CD14-positive monocyte (primary cell): ENCODE measurements around the gene PIK3R2. TPM values are rescaled to one million over a fixed set of nuclear protein-coding genes. Genes with fewer than 3 reads are reported as not detected.
A peak's percentile ranks its signal among the peaks of the same experiment; 100 is the strongest.

Experiments
- DNase-seq, 3 donors: peaks; one replicate each; pipeline ENCODE4 v3.0.0-alpha.2; 2011 to 2022
- H2AFZ ChIP-seq: 2 replicates; pipeline ENCODE4 v1.6.0; 2012; ENCODE audit warnings: mild to moderate bottlenecking, low read depth, low read length, inconsistent platforms; ENCODE audit not compliant: insufficient read depth, poor library complexity, severe bottlenecking
- H3K27ac ChIP-seq, 2 donors: 1 replicate in 1 of 2; 2 replicates in 1 of 2; pipeline ENCODE4 v1.5.1; 2012 to 2013; ENCODE audit warnings: low read length in 2 of 2, control low read depth in 1 of 2, inconsistent platforms in 1 of 2, low read depth in 1 of 2, mild to moderate bottlenecking in 1 of 2
- H3K27me3 ChIP-seq, 2 donors: one replicate each; pipeline versions ENCODE4 v1.6.0 to v1.6.1; 2011 to 2013; ENCODE audit warnings: low read length in 2 of 2; ENCODE audit not compliant: control insufficient read depth in 2 of 2, insufficient read depth in 2 of 2
- H3K36me3 ChIP-seq, 2 donors: replicated peaks in 1 of 2; 1 replicate in 1 of 2; 2 replicates in 1 of 2; pipeline versions ENCODE4 v1.5.1 to v1.6.1; 2012 to 2013; ENCODE audit warnings: low read length in 2 of 2, control low read depth in 1 of 2, inconsistent platforms in 1 of 2, mild to moderate bottlenecking in 1 of 2; ENCODE audit not compliant: insufficient read depth in 2 of 2, control insufficient read depth in 1 of 2
- H3K4me1 ChIP-seq, 2 donors: 1 replicate in 1 of 2; 2 replicates in 1 of 2; pipeline versions ENCODE4 v1.5.1 to v1.6.1; 2012 to 2013; ENCODE audit warnings: low read length in 2 of 2, control low read depth in 1 of 2, inconsistent platforms in 1 of 2, mild to moderate bottlenecking in 1 of 2, moderate library complexity in 1 of 2; ENCODE audit not compliant: insufficient read depth in 2 of 2, control insufficient read depth in 1 of 2
- H3K4me2 ChIP-seq: replicated peaks from 2 replicates; pipeline ENCODE3; 2012; ENCODE audit warnings: low read length, moderate library complexity, mild to moderate bottlenecking; ENCODE audit not compliant: poor library complexity, severe bottlenecking; ENCODE audit errors: extremely low read depth
- H3K4me3 ChIP-seq, 3 experiments: fragments of 200-600 bp in 1 of 3; sonication (generic) in 1 of 3; replicated peaks in 1 of 3; 1 replicate in 2 of 3; 2 replicates in 1 of 3; pipeline ENCODE4 v1.5.1; 2011 to 2013; ENCODE audit warnings: low read length in 3 of 3, mild to moderate bottlenecking in 3 of 3, control low read depth in 2 of 3, low read depth in 2 of 3, inconsistent platforms in 1 of 3, moderate library complexity in 1 of 3
- H3K79me2 ChIP-seq: 2 replicates; pipeline ENCODE4 v1.6.0; 2012; ENCODE audit warnings: mild to moderate bottlenecking, control low read depth, inconsistent platforms, low read length, moderate library complexity; ENCODE audit not compliant: insufficient read depth
- H3K9ac ChIP-seq: 2 replicates; pipeline ENCODE4 v1.6.0; 2017; ENCODE audit warnings: low read length, mild to moderate bottlenecking; ENCODE audit not compliant: insufficient read depth, poor library complexity, severe bottlenecking
- H3K9me3 ChIP-seq, 2 donors: replicated peaks in 1 of 2; 1 replicate in 1 of 2; 2 replicates in 1 of 2; pipeline versions ENCODE4 v1.5.1 to v1.6.1; 2012 to 2013; ENCODE audit warnings: low read length in 2 of 2, control low read depth in 1 of 2; ENCODE audit not compliant: control insufficient read depth in 1 of 2, insufficient read depth in 1 of 2
- H4K20me1 ChIP-seq: 2 replicates; pipeline ENCODE4 v1.6.0; 2012; ENCODE audit warnings: mild to moderate bottlenecking, low read length, control low read depth, moderate library complexity; ENCODE audit not compliant: insufficient read depth
- H3K27ac Mint-ChIP-seq, 7 donors: one replicate each; pipeline ENCODE4 v1.8.0; 2020; ENCODE audit warnings: mild to moderate bottlenecking in 7 of 7, mixed read lengths in 7 of 7, moderate library complexity in 6 of 7, inconsistent platforms in 2 of 7
- H3K27me3 Mint-ChIP-seq, 3 donors: one replicate each; pipeline ENCODE4 v1.8.0; 2021 to 2022; ENCODE audit warnings: low read depth in 3 of 3, mild to moderate bottlenecking in 3 of 3, mixed read lengths in 3 of 3, moderate library complexity in 3 of 3, inconsistent platforms in 1 of 3
- H3K36me3 Mint-ChIP-seq, 2 donors: one replicate each; pipeline ENCODE4 v1.8.0; 2020; ENCODE audit warnings: mixed read lengths in 2 of 2, inconsistent platforms in 1 of 2, mild to moderate bottlenecking in 1 of 2
- H3K4me1 Mint-ChIP-seq: one replicate; pipeline ENCODE4 v1.8.0; 2020; ENCODE audit warnings: mild to moderate bottlenecking, mixed read lengths
- H3K4me3 Mint-ChIP-seq, 2 donors: one replicate each; pipeline ENCODE4 v1.8.0; 2020; ENCODE audit warnings: mild to moderate bottlenecking in 2 of 2, mixed read lengths in 2 of 2, moderate library complexity in 1 of 2
- H3K9me3 Mint-ChIP-seq, 7 donors: one replicate each; pipeline ENCODE4 v1.8.0; 2020 to 2022; ENCODE audit warnings: mixed read lengths in 7 of 7, mild to moderate bottlenecking in 6 of 7, moderate library complexity in 6 of 7, inconsistent platforms in 2 of 7
- CTCF ChIP-seq: fragments of 200-600 bp; IDR thresholded peaks from one replicate; pipeline ENCODE4 v1.8.0; 2022; ENCODE audit warnings: antibody characterized with exemption, mild to moderate bottlenecking
- WGBS: methylation state at CpG from one replicate; pipeline ENCODE4 v1.1.5; 2013; ENCODE audit warnings: missing lambda C conversion rate; ENCODE audit not compliant: insufficient coverage; 5-methylcytosine and 5-hydroxymethylcytosine counted together
- intact Hi-C, 2 donors: fragments of 100-400 bp; cut with micrococcal nuclease; formaldehyde crosslinking; loops; one replicate each; pipeline versions ENCODE4 v1.15.0 to v1.15.1; 2023
- polyA plus RNA-seq, 3 donors: library from polyadenylated mRNA; depleted of rRNA in 1 of 3; unstranded in 2 of 3; stranded (reverse) in 1 of 3; fragments of 300-500 nt in 2 of 3; fragments of >200 nt in 1 of 3; fragmentation: Illumina TruSeq in 2 of 3; gene quantifications; 1 replicate in 2 of 3; 2 replicates in 1 of 3; pipeline ENCODE4 v1.2.3, GENCODE V29; 2012 to 2021

PIK3R2 gene
- polyA plus RNA-seq, 3 donors = 0.99 to 7.7 (median 2.0) TPM

- no peak for TF ChIP-seq CTCF
- H3K4me3 ChIP-seq = no peak overlapping the region
- no peak overlapping the region for H3K4me2 ChIP-seq
- no peak overlapping the region for H3K27ac ChIP-seq
- peaks cover 0 to 7% of the 10 kb centered on the region in 2 donors for H3K27me3 ChIP-seq
- H2AFZ ChIP-seq = no peak overlapping the region
- peaks cover 20 to 40% of the 10 kb centered on the region in 2 donors for H3K36me3 ChIP-seq
- H3K79me2 ChIP-seq = peaks cover 15% of the 10 kb centered on the region
- no peaks in the 10 kb centered on the region for H3K9me3 ChIP-seq
- H3K4me1 Mint-ChIP-seq = peaks cover 31% of the 10 kb centered on the region
- H3K4me1 ChIP-seq = peaks cover 27 to 28% of the 10 kb centered on the region in 2 donors
- WGBS = 100% methylated on average over 2 of the region's 6 CpGs
- H3K4me3 Mint-ChIP-seq = no peak overlapping the region
- H3K36me3 Mint-ChIP-seq = peaks cover 47 to 65% of the 10 kb centered on the region in 2 donors
- H3K9me3 Mint-ChIP-seq = no peaks in the 10 kb centered on the region
- no peak for DNase-seq
- peaks cover 7 to 14% (median 8%) of the 10 kb centered on the region in 3 donors for H3K27me3 Mint-ChIP-seq
- intact Hi-C loops = no loop called here
- no peak overlapping the region for H3K27ac Mint-ChIP-seq
- no peak overlapping the region for H3K9ac ChIP-seq
- H4K20me1 ChIP-seq = peaks cover 20% of the 10 kb centered on the region
Measured at GRCh38 chr19:18198374-18198773, 45.4 kb downstream of the PIK3R2 start.

GRCh38 chr19:18202397-18202777 is 49.4 kb downstream of the PIK3R2 start:
- Histone ChIP-seq H3K4me3 (peak overlapping the region in 1 of 3 experiments; percentile 89), H3K4me1 (peaks cover 23 to 29% of the 10 kb centered on the region in 2 donors), H3K9ac (no peak overlapping the region), H2AFZ (no peak overlapping the region), H4K20me1 (peaks cover 11% of the 10 kb centered on the region), H3K9me3 (no peaks in the 10 kb centered on the region), H3K27me3 (peaks cover 0 to 7% of the 10 kb centered on the region in 2 donors), H3K27ac (no peak overlapping the region), H3K79me2 (peaks cover 5% of the 10 kb centered on the region), H3K36me3 (peaks cover 12 to 28% of the 10 kb centered on the region in 2 donors), H3K4me2 (peak overlapping the region; percentile 96)
- no peaks in the 10 kb centered on the region for H3K9me3 Mint-ChIP-seq
- H3K4me1 Mint-ChIP-seq = peaks cover 24% of the 10 kb centered on the region
- intact Hi-C loops = loop anchor here (10.0 kb wide), 2 partner anchors 48 to 212 kb away; partner anchors contain the start of genes PIK3R2 (in 1 of the 2) and SSBP4 (in 1 of the 2)
- peak overlapping the region; percentile 90 to 93 for H3K4me3 Mint-ChIP-seq
- H3K36me3 Mint-ChIP-seq = peaks cover 38 to 45% of the 10 kb centered on the region in 2 donors
- H3K27me3 Mint-ChIP-seq = peaks cover 11 to 25% (median 13%) of the 10 kb centered on the region in 3 donors
- WGBS = 80% methylated on average over 24 of the region's 24 CpGs
- DNase-seq = no peak
- TF ChIP-seq CTCF = no peak
- H3K27ac Mint-ChIP-seq = peak overlapping the region in 1 of 7 donors; percentile 37
